ENCODE measurements around the gene TTLL5. TPM values are rescaled to one million over a fixed set of nuclear protein-coding genes. Genes with fewer than 3 reads are reported as not detected.
A peak's percentile ranks its signal among the peaks of the same experiment; 100 is the strongest.

TTLL5 gene
- polyA plus RNA-seq, 1 of the 3 experiments (the other 2 are of a cell fraction), result 9.6 TPM

DNA sequence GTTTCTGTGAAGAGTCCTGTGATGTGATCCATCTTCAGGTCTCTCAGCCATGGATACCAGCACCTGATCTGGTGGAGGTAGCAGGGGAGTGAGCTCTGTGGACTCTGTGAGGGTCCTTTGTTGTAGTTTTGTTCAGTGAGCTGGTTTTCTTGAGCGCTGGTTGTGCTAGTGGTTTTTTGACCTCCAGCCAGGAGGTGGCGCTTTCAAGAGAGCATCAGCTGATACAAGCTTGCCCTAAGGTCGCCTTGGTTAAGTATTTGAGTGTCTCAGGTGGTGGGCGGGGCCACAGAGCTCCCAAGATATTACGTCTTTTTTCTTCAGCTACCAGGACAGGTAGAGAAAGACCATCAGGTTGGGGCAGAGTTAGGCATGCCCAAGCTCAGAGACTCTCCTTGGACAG is 139.7 kb downstream of the TTLL5 start:
- 94% methylated on average over 5 of the region's 5 CpGs for WGBS (ENCODE audit: low lambda C conversion rate)

DNA sequence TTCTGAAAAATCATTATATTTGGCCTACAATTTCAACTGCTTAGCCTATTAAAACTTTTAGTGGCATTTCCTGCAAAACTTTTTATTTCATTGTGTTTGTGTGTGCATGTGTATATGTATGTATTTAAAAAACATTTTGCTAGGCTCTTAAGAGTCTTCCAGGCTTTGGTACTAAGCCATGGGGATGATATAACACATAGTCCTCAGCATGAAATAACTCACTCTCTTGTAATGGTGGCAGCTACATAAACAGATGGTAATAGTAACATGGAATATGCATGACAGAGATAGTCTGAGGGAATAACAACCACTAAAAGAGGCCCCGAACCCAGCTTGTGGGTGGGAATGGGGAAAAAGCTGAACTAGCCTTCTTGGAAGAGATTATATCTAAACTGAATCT is 141.4 kb downstream of the TTLL5 start:
- no peak for DNase-seq
- 88% methylated on average over 1 of the region's 1 CpG for WGBS (ENCODE audit: low lambda C conversion rate)
- Histone ChIP-seq H3K9me2 (no peaks in the 10 kb centered on the region), H3K9me3 (no peaks in the 10 kb centered on the region), H3K36me3 (replicated peaks in 1 of 2; ENCODE audit: control insufficient read depth in 1 of 2, insufficient read depth in 2 of 2, low read length in 1 of 2) (peaks cover 9 to 22% of the 10 kb centered on the region in 2 experiments), H4K20me1 (ENCODE audit: insufficient read depth) (no peaks in the 10 kb centered on the region), H3F3A (replicated peaks; ENCODE audit: insufficient read depth) (peaks cover 3% of the 10 kb centered on the region), H2AFZ (ENCODE audit: low read depth) (no peak overlapping the region), H3K27ac (ENCODE audit: low read depth in 2 of 2, low read length in 1 of 2) (no peak overlapping the region), H3K27me3 (ENCODE audit: insufficient read depth) (no peaks in the 10 kb centered on the region), H3K4me2 (no peak overlapping the region), H3K79me2 (ENCODE audit: insufficient read depth) (no peaks in the 10 kb centered on the region), H3K4me3 (ENCODE audit: low read depth in 2 of 2, low read length in 1 of 2) (no peak overlapping the region), H3K9ac (no peak overlapping the region), H3K4me1 (ENCODE audit: control insufficient read depth in 1 of 2, insufficient read depth in 2 of 2, low read depth in 1 of 2, low read length in 1 of 2) (no peaks in the 10 kb centered on the region)
- ChIA-PET POLR2A (no interaction called here), CTCF (interaction anchor here (1.1 to 3.6 kb wide), 4 partner anchors 9 to 178 kb away, joined by 3 to 10 read pairs (median 6); no protein-coding TSS in a partner anchor)
- TF ChIP-seq MEF2A (IDR thresholded peaks at IDR 0.05; ENCODE audit: borderline replicate concordance, low read depth) (no peak), TEAD4 (IDR thresholded peaks at IDR 0.05; ENCODE audit: borderline replicate concordance, insufficient read depth) (no peak), RFX5 (IDR thresholded peaks at IDR 0.05; ENCODE audit: low read length) (no peak), NFIC (IDR thresholded peaks at IDR 0.05; ENCODE audit: borderline replicate concordance) (no peak), JUND (IDR thresholded peaks at IDR 0.05) (no peak), RAD21 (IDR thresholded peaks at IDR 0.05; ENCODE audit: low read length) (no peak), MXI1 (IDR thresholded peaks at IDR 0.05; ENCODE audit: low read depth, low read length) (no peak), YY1 (IDR thresholded peaks at IDR 0.05; ENCODE audit: low read depth) (no peak), FOXM1 (IDR thresholded peaks at IDR 0.05; ENCODE audit: low read depth) (no peak), GATA2 (CRISPR knock-in tag; IDR thresholded peaks at IDR 0.05) (no peak), FOXJ3 (CRISPR knock-in tag; IDR thresholded peaks at IDR 0.05) (no peak), REST (IDR thresholded peaks at IDR 0.05; ENCODE audit: low read depth, low read length) (no peak), POLR2AphosphoS5 (IDR thresholded peaks at IDR 0.05; ENCODE audit: low read depth, low read length) (no peak), USF2 (IDR thresholded peaks at IDR 0.05; ENCODE audit: borderline replicate concordance, low read depth, low read length) (no peak), TAF1 (IDR thresholded peaks at IDR 0.05; ENCODE audit: borderline replicate concordance, low read depth, low read length) (no peak), SMC3 (IDR thresholded peaks at IDR 0.05; ENCODE audit: low read depth, low read length) (no peak)
- TF ChIP-seq, protein P1, sequence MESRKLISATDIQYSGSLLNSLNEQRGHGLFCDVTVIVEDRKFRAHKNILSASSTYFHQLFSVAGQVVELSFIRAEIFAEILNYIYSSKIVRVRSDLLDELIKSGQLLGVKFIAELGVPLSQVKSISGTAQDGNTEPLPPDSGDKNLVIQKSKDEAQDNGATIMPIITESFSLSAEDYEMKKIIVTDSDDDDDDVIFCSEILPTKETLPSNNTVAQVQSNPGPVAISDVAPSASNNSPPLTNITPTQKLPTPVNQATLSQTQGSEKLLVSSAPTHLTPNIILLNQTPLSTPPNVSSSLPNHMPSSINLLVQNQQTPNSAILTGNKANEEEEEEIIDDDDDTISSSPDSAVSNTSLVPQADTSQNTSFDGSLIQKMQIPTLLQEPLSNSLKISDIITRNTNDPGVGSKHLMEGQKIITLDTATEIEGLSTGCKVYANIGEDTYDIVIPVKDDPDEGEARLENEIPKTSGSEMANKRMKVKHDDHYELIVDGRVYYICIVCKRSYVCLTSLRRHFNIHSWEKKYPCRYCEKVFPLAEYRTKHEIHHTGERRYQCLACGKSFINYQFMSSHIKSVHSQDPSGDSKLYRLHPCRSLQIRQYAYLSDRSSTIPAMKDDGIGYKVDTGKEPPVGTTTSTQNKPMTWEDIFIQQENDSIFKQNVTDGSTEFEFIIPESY (IDR thresholded peaks at IDR 0.05; ENCODE audit: borderline replicate concordance, low read depth), result no peak

More for the DNA sequence above, 139.7 kb downstream of the TTLL5 start:
- no peak overlapping the region for H2AFZ ChIP-seq (ENCODE audit: low read depth)
- H3K4me1 ChIP-seq (ENCODE audit: control insufficient read depth in 1 of 2, insufficient read depth in 2 of 2, low read depth in 1 of 2, low read length in 1 of 2), result no peaks in the 10 kb centered on the region
- no peak for DNase-seq
- CTCF ChIA-PET, result interaction anchor here (1.0 to 1.5 kb wide), 6 partner anchors 22 to 180 kb away, joined by 3 to 5 read pairs (median 3); no protein-coding TSS in a partner anchor
- no peaks in the 10 kb centered on the region for H4K20me1 ChIP-seq (ENCODE audit: insufficient read depth)
- H3K4me2 ChIP-seq, result no peak overlapping the region
- H3K27me3 ChIP-seq (ENCODE audit: insufficient read depth), result no peaks in the 10 kb centered on the region
- TF ChIP-seq, protein P2, sequence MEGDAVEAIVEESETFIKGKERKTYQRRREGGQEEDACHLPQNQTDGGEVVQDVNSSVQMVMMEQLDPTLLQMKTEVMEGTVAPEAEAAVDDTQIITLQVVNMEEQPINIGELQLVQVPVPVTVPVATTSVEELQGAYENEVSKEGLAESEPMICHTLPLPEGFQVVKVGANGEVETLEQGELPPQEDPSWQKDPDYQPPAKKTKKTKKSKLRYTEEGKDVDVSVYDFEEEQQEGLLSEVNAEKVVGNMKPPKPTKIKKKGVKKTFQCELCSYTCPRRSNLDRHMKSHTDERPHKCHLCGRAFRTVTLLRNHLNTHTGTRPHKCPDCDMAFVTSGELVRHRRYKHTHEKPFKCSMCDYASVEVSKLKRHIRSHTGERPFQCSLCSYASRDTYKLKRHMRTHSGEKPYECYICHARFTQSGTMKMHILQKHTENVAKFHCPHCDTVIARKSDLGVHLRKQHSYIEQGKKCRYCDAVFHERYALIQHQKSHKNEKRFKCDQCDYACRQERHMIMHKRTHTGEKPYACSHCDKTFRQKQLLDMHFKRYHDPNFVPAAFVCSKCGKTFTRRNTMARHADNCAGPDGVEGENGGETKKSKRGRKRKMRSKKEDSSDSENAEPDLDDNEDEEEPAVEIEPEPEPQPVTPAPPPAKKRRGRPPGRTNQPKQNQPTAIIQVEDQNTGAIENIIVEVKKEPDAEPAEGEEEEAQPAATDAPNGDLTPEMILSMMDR (IDR thresholded peaks at IDR 0.05), result peak; percentile 30; the same call in 1 of the 2 replicates
- TF ChIP-seq, protein P3, sequence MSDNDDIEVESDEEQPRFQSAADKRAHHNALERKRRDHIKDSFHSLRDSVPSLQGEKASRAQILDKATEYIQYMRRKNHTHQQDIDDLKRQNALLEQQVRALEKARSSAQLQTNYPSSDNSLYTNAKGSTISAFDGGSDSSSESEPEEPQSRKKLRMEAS (IDR thresholded peaks at IDR 0.05; ENCODE audit: low read depth), result no peak
- no peaks in the 10 kb centered on the region for H3K9me2 ChIP-seq
- peaks cover 3% of the 10 kb centered on the region for H3F3A ChIP-seq (replicated peaks; ENCODE audit: insufficient read depth)
- no peaks in the 10 kb centered on the region for H3K9me3 ChIP-seq
- H3K27ac ChIP-seq (ENCODE audit: low read depth in 2 of 2, low read length in 1 of 2), result no peak overlapping the region
- H3K9ac ChIP-seq, result no peak overlapping the region
- POLR2A ChIA-PET, result no interaction called here
- H3K4me3 ChIP-seq (ENCODE audit: low read depth in 2 of 2, low read length in 1 of 2), result no peak overlapping the region
- H3K79me2 ChIP-seq (ENCODE audit: insufficient read depth), result no peaks in the 10 kb centered on the region
- peaks cover 9 to 33% of the 10 kb centered on the region in 2 experiments for H3K36me3 ChIP-seq (replicated peaks in 1 of 2; ENCODE audit: control insufficient read depth in 1 of 2, insufficient read depth in 2 of 2, low read length in 1 of 2)

All from SK-N-SH (cell line).